IMR-90 (cell line): ENCODE measurements around the gene ATP1B4. TPM values are rescaled to one million over a fixed set of nuclear protein-coding genes. Genes with fewer than 3 reads are reported as not detected.

Experiments used
- ATAC-seq: fragments of 200-7000 bp; cut with Tn5 transposase; 2 replicates; pipeline ENCODE4 v1.9.1; 2020; ENCODE audit warnings: low read depth, mild to moderate bottlenecking, moderate library complexity
- BruUV-seq: library from RNA; stranded (reverse); fragments of 400-500 nt; replicated peaks from 2 replicates; lab custom pipeline; 2021; lab: Mats Ljungman, UMichigan
- CTCF ChIA-PET: fragments of 300-600 bp; formaldehyde crosslinking; extraction: SDS; loops from one replicate; lab custom pipeline; 2021; ENCODE audit warnings: antibody characterized with exemption; lab: Yijun Ruan, JAX
- POLR2A ChIA-PET: fragments of 300-600 bp; sonication (Branson Sonifier 250); formaldehyde crosslinking; loops from one replicate; lab custom pipeline; 2022; ENCODE audit warnings: antibody characterized with exemption; ENCODE audit not compliant: unreplicated experiment; lab: Charles Lee
- DNase-seq: peaks from one replicate; pipeline ENCODE4 v3.0.0; 2013
- H2AFZ ChIP-seq: replicated peaks from 2 replicates; pipeline ENCODE3; 2013; ENCODE audit warnings: low read length, mild to moderate bottlenecking; ENCODE audit not compliant: poor library complexity
- H2AK5ac ChIP-seq: 2 replicates; pipeline ENCODE4 v1.6.1; 2013; ENCODE audit warnings: low read depth, low read length, inconsistent platforms
- H2AK9ac ChIP-seq: replicated peaks from 2 replicates; pipeline ENCODE3; 2013; ENCODE audit warnings: mild to moderate bottlenecking, low read depth, low read length, moderate library complexity; ENCODE audit not compliant: poor library complexity
- H2BK120ac ChIP-seq: 2 replicates; pipeline ENCODE4 v1.6.1; 2013; ENCODE audit warnings: low read depth, low read length, inconsistent platforms
- H2BK15ac ChIP-seq: 3 replicates; pipeline ENCODE4 v1.6.1; 2013; ENCODE audit warnings: low read depth, low read length, inconsistent platforms
- H2BK20ac ChIP-seq: 2 replicates; pipeline ENCODE4 v1.6.1; 2013; ENCODE audit warnings: low read depth, mild to moderate bottlenecking, inconsistent platforms, low read length, moderate library complexity
- H2BK5ac ChIP-seq: 2 replicates; pipeline ENCODE4 v1.6.1; 2013; ENCODE audit warnings: mild to moderate bottlenecking, low read depth, low read length, inconsistent platforms; ENCODE audit not compliant: poor library complexity, severe bottlenecking
- H3K14ac ChIP-seq: replicated peaks from 2 replicates; pipeline ENCODE4 v1.6.1; 2013; ENCODE audit warnings: low read depth, low read length, inconsistent platforms
- H3K18ac ChIP-seq: 2 replicates; pipeline ENCODE4 v1.6.1; 2013; ENCODE audit warnings: low read depth, low read length, control low read depth
- H3K23ac ChIP-seq: 2 replicates; pipeline ENCODE4 v1.6.1; 2013; ENCODE audit warnings: low read depth, low read length, inconsistent platforms
- H3K27ac ChIP-seq: 2 replicates; pipeline ENCODE4 v1.5.1; 2013; ENCODE audit warnings: mild to moderate bottlenecking, control low read depth, low read length; ENCODE audit not compliant: insufficient read depth
- H3K27me3 ChIP-seq: 2 replicates; pipeline ENCODE4 v1.6.1; 2013; ENCODE audit warnings: low read length; ENCODE audit not compliant: control insufficient read depth, insufficient read depth
- H3K36me3 ChIP-seq: 2 replicates; pipeline ENCODE4 v1.6.1; 2013; ENCODE audit warnings: low read length, mixed read lengths; ENCODE audit not compliant: control insufficient read depth, insufficient read depth
- H3K4ac ChIP-seq: 2 replicates; pipeline ENCODE4 v1.6.1; 2013; ENCODE audit warnings: low read depth, low read length, inconsistent platforms
- H3K4me1 ChIP-seq: 2 replicates; pipeline ENCODE4 v1.6.1; 2013; ENCODE audit warnings: low read length, mixed read lengths; ENCODE audit not compliant: control insufficient read depth, insufficient read depth
- H3K4me2 ChIP-seq: 2 replicates; pipeline ENCODE4 v1.6.1; 2013; ENCODE audit warnings: low read depth, mild to moderate bottlenecking, control low read depth, low read length, moderate library complexity
- H3K4me3 ChIP-seq: 2 replicates; pipeline ENCODE4 v1.5.1; 2013; ENCODE audit warnings: low read depth, mild to moderate bottlenecking, control low read depth, low read length, moderate library complexity; ENCODE audit not compliant: insufficient read depth
- H3K56ac ChIP-seq: 2 replicates; pipeline ENCODE4 v1.6.1; 2013; ENCODE audit warnings: low read length, inconsistent platforms; ENCODE audit not compliant: insufficient read depth; ENCODE audit errors: extremely low read depth
- H3K79me1 ChIP-seq, 2 experiments: 2 replicates each; pipeline ENCODE4 v1.6.1; 2013; ENCODE audit warnings: low read length in 2 of 2, inconsistent platforms in 1 of 2, low read depth in 1 of 2
- H3K9ac ChIP-seq: 2 replicates; pipeline ENCODE4 v1.6.1; 2013; ENCODE audit warnings: low read depth, low read length, control low read depth
- H3K9me1 ChIP-seq: 2 replicates; pipeline ENCODE4 v1.6.1; 2013; ENCODE audit warnings: low read length, inconsistent platforms; ENCODE audit not compliant: insufficient read depth
- H3K9me3 ChIP-seq: 2 replicates; pipeline ENCODE4 v1.6.1; 2013; ENCODE audit warnings: low read length; ENCODE audit not compliant: control insufficient read depth, insufficient read depth
- H4K20me1 ChIP-seq: 2 replicates; pipeline ENCODE4 v1.6.1; 2013; ENCODE audit warnings: low read length, inconsistent platforms; ENCODE audit not compliant: insufficient read depth
- H4K5ac ChIP-seq: 2 replicates; pipeline ENCODE4 v1.6.1; 2013; ENCODE audit warnings: mild to moderate bottlenecking, low read depth, low read length, control low read depth
- H4K8ac ChIP-seq, 2 experiments: 2 replicates each; pipeline ENCODE4 v1.6.1; 2013; ENCODE audit warnings: low read depth in 2 of 2, low read length in 2 of 2, control low read depth in 1 of 2, inconsistent platforms in 1 of 2
- H4K91ac ChIP-seq: 2 replicates; pipeline ENCODE4 v1.6.1; 2013; ENCODE audit warnings: low read depth, low read length, inconsistent platforms; ENCODE audit not compliant: insufficient read depth
- NFE2L2 ChIP-seq: fragments of 150-350 bp; IDR thresholded peaks from 2 replicates; pipeline ENCODE4 v1.6.1; 2016; ENCODE audit warnings: low read depth, mild to moderate bottlenecking, low read length
- RCOR1 ChIP-seq: IDR thresholded peaks from 2 replicates; pipeline ENCODE4 v1.6.1; 2012; ENCODE audit warnings: mild to moderate bottlenecking, low read length, improper control_type of control experiment; ENCODE audit not compliant: insufficient replicate concordance
- SMC3 ChIP-seq: fragments of 150-350 bp; IDR thresholded peaks from 2 replicates; pipeline ENCODE4 v1.6.1; 2016; ENCODE audit warnings: low read depth, mild to moderate bottlenecking, antibody characterized with exemption, low read length, moderate library complexity
- WGBS, 2 experiments: methylation state at CpG; one replicate each; pipeline versions ENCODE4 v1.1.5 to v1.1.7; 2013; ENCODE audit warnings: missing lambda C conversion rate in 2 of 2; ENCODE audit not compliant: insufficient read length in 1 of 2; ENCODE audit errors: extremely low coverage in 2 of 2; 5-methylcytosine and 5-hydroxymethylcytosine counted together
- dilution Hi-C: fragments of 300-500 bp; cut with HindIII; formaldehyde crosslinking; loops from one replicate; pipeline ENCODE4 v1.14.3; 2018; ENCODE audit warnings: low sequenced_read_pairs; ENCODE audit not compliant: unreplicated experiment
- in situ Hi-C: fragments of 300-500 bp; cut with MboI; formaldehyde crosslinking; loops from 3 replicates; pipeline ENCODE4 v1.14.3; 2019; ENCODE audit warnings: low sequenced_read_pairs, inconsistent platforms, mixed read lengths
- intact Hi-C: fragments of 100-400 bp; cut with micrococcal nuclease; formaldehyde crosslinking; loops from 2 replicates; pipeline ENCODE4 v1.10.0; 2022
- polyA plus RNA-seq, 3 experiments: library from polyadenylated mRNA; depleted of rRNA; stranded (reverse); fragments of >200 nt; gene quantifications; 2 replicates each; pipeline ENCODE4 v1.2.3, GENCODE V29; 2012; ENCODE audit warnings: low replicate concordance in 1 of 3
- total RNA-seq: library from RNA; depleted of rRNA; stranded (reverse); fragments of >200 nt; gene quantifications from 2 replicates; pipeline ENCODE4 v1.2.3, GENCODE V29; 2012

ATP1B4 gene
- total and polyA plus RNA-seq, 2 of the 4 experiments (the other 2 are of a cell fraction) = not detected

DNA sequence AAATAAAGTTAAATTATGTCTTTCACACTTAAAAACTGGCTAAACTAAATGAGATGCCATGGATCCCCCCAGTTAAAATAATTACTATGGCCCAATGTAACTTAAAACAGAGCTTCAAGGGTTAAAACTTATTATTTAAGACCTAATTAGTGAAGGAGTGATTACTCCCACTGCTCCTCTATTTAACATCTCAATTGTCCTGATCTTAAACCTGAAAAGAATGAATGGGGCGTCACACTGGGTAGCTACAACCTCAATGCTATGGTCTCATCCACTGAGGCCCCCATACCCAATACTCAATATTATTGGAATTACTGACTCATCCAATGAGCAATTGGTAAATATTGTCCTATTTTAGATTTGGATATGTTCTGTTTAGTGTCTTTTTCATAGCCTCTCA lies 29.5 kb upstream of the ATP1B4 start:
- Histone ChIP-seq H3K27me3 (no peaks in the 10 kb centered on the region), H4K5ac (no peak overlapping the region), H3K4ac (no peak overlapping the region), H3K36me3 (no peaks in the 10 kb centered on the region), H3K9ac (no peak overlapping the region), H4K20me1 (no peaks in the 10 kb centered on the region), H3K79me1 (no peaks in the 10 kb centered on the region), H3K4me3 (no peak overlapping the region), H2BK120ac (no peak overlapping the region), H2BK5ac (no peak overlapping the region), H2BK20ac (no peak overlapping the region), H3K27ac (no peak overlapping the region), H2AK5ac (no peak overlapping the region), H3K9me1 (no peaks in the 10 kb centered on the region), H2AFZ (no peak overlapping the region), H3K4me1 (no peaks in the 10 kb centered on the region), H2AK9ac (no peak overlapping the region), H3K9me3 (no peaks in the 10 kb centered on the region), H3K14ac (no peak overlapping the region), H3K4me2 (no peak overlapping the region), H3K56ac (no peak overlapping the region), H3K23ac (no peak overlapping the region), H4K8ac (no peak overlapping the region), H3K18ac (no peak overlapping the region), H2BK15ac (no peak overlapping the region), H4K91ac (no peak overlapping the region)
- dilution Hi-C loops = no loop called here
- BruUV-seq = no TSS peak
- ChIA-PET POLR2A (no interaction called here), CTCF (no interaction called here)
- no peak for DNase-seq
- WGBS, 2 experiments = no CpG with 5 or more reads among the region's 1 CpG
- TF ChIP-seq NFE2L2 (no peak), RCOR1 (no peak), SMC3 (no peak)
- ATAC-seq = no peak
- intact Hi-C loops = no loop called here
- in situ Hi-C loops = no loop called here
